GM21528 (cell line): ENCODE measurements around the gene THAP10.
"Not testable (repeated sequence)": the region's sequence is repeated elsewhere in the genome, so short reads cannot be mapped to it uniquely, and the experiment has no call there.

ENCODE experiments used
- ATAC-seq: cut with Tn5 transposase; IDR thresholded peaks from one replicate; pipeline ENCODE4 v1.9.1; 2021; ENCODE audit warnings: mild to moderate bottlenecking, moderate library complexity; ENCODE audit not compliant: unreplicated experiment, low FRiP score

Gene THAP10

GRCh38 chr15:70892002-70892911, at the start of gene THAP10, which contains the start of gene LRRC49:
THAP10 (minus strand) TSS chr15:70892433; CDS start chr15:70892272, 161 bp downstream.
LRRC49 (plus strand) TSS chr15:70892826; CDS start chr15:70892895, 69 bp downstream.
- peak; percentile 86 for ATAC-seq

- no peak for ATAC-seq
Measured at GRCh38 chr15:70936326-70936725, 44.1 kb upstream of the THAP10 start.

GRCh38 chr15:70935631-70936030, 43.4 kb upstream of the THAP10 start:
- ATAC-seq, result no peak

- no peak for ATAC-seq
Measured at GRCh38 chr15:70933411-70933810, 41.2 kb upstream of the THAP10 start.

- no peak for ATAC-seq
Measured at GRCh38 chr15:70932397-70932796, 40.2 kb upstream of the THAP10 start.

GRCh38 chr15:70931821-70932220, 39.6 kb upstream of the THAP10 start:
- ATAC-seq, result no peak

- ATAC-seq, result not testable (repeated sequence)
Measured at GRCh38 chr15:70926914-70927313, 34.7 kb upstream of the THAP10 start.

GRCh38 chr15:70923311-70924080, 31.3 kb upstream of the THAP10 start:
- ATAC-seq, result no peak

GRCh38 chr15:70922119-70922518, 29.9 kb upstream of the THAP10 start:
- ATAC-seq, result no peak

GRCh38 chr15:70920981-70921696, 28.9 kb upstream of the THAP10 start:
- no peak for ATAC-seq

GRCh38 chr15:70917955-70918354, 25.7 kb upstream of the THAP10 start:
- ATAC-seq, result no peak

GRCh38 chr15:70916531-70916930, 24.3 kb upstream of the THAP10 start:
- ATAC-seq, result no peak

- ATAC-seq, result no peak
Measured at GRCh38 chr15:70912187-70912586, 20.0 kb upstream of the THAP10 start.

GRCh38 chr15:70910958-70911357, 18.7 kb upstream of the THAP10 start:
- no peak for ATAC-seq

- no peak for ATAC-seq
Measured at GRCh38 chr15:70907784-70908471, 15.7 kb upstream of the THAP10 start.

- no peak for ATAC-seq
Measured at GRCh38 chr15:70906842-70907241, 14.6 kb upstream of the THAP10 start.

GRCh38 chr15:70902107-70902506, 9.9 kb upstream of the THAP10 start:
- ATAC-seq, result no peak

- peak; percentile 14 for ATAC-seq
Measured at GRCh38 chr15:70892912-70893560, 803 bp upstream of the THAP10 start.

- ATAC-seq, result no peak
Measured at GRCh38 chr15:70882361-70882760, 9.9 kb downstream of the THAP10 start.

GRCh38 chr15:70880781-70881180, 11.5 kb downstream of the THAP10 start:
- ATAC-seq, result no peak
